ENCODE measurements around the gene OR2Y1.
"Not testable (repeated sequence)": the region's sequence is repeated elsewhere in the genome, so short reads cannot be mapped to it uniquely, and the experiment has no call there.

OR2Y1 gene

GRCh38 chr5:180739958-180740357 is at the start of gene OR2Y1:
TSS of gene OR2Y1 (minus strand) at chr5:180740058. CDS start at chr5:180740058, 0 bp downstream.
- no peak for TF ChIP-seq CTCF (IDR thresholded peaks at IDR 0.05; ENCODE audit: low read depth, low read length)
- no peak for DNase-seq (ENCODE audit: extremely low read depth, low read depth)

GRCh38 chr5:180788651-180789410 is 49.0 kb upstream of the OR2Y1 start:
- DNase-seq (ENCODE audit: extremely low read depth, low read depth): not testable (repeated sequence)

- TF ChIP-seq CTCF (IDR thresholded peaks at IDR 0.05; ENCODE audit: low read depth, low read length): no peak
- no peak for DNase-seq (ENCODE audit: extremely low read depth, low read depth)
Observed at GRCh38 chr5:180787711-180788431, 48.0 kb upstream of the OR2Y1 start.

GRCh38 chr5:180786531-180787398 is 46.9 kb upstream of the OR2Y1 start:
- no peak for TF ChIP-seq CTCF (IDR thresholded peaks at IDR 0.05; ENCODE audit: low read depth, low read length)
- no peak for DNase-seq (ENCODE audit: extremely low read depth, low read depth)

GRCh38 chr5:180785794-180786221 is 46.0 kb upstream of the OR2Y1 start:
- DNase-seq (ENCODE audit: extremely low read depth, low read depth): peak; percentile 55
- no peak for TF ChIP-seq CTCF (IDR thresholded peaks at IDR 0.05; ENCODE audit: low read depth, low read length)

GRCh38 chr5:180785121-180785781 is 45.4 kb upstream of the OR2Y1 start:
- DNase-seq (ENCODE audit: extremely low read depth, low read depth): no peak
- TF ChIP-seq CTCF (IDR thresholded peaks at IDR 0.05; ENCODE audit: low read depth, low read length): no peak

- peak; percentile 74 for DNase-seq (ENCODE audit: extremely low read depth, low read depth)
- TF ChIP-seq CTCF (IDR thresholded peaks at IDR 0.05; ENCODE audit: low read depth, low read length): peak; percentile 95
Observed at GRCh38 chr5:180784497-180785097, 44.7 kb upstream of the OR2Y1 start.

Measured in AG09319 (cell line).